Progenitor cell of endocrine pancreas (in vitro differentiated cells): Measurements from ENCODE around the gene CABLES2. TPM values are rescaled to one million over a fixed set of nuclear protein-coding genes. Genes with fewer than 3 reads are reported as not detected.

Experiments used
- DNase-seq: peaks from one replicate; pipeline ENCODE4 v3.0.0; 2021; ENCODE audit warnings: low spot score; ENCODE audit not compliant: unreplicated experiment
- H3K27ac Mint-ChIP-seq: 2 replicates; pipeline ENCODE4 v1.8.0; 2021; ENCODE audit warnings: mild to moderate bottlenecking, moderate library complexity, mixed read lengths
- H3K27me3 Mint-ChIP-seq: 2 replicates; pipeline ENCODE4 v1.8.0; 2021; ENCODE audit warnings: mixed read lengths
- H3K36me3 Mint-ChIP-seq: 2 replicates; pipeline ENCODE4 v1.8.0; 2022; ENCODE audit warnings: mixed read lengths; ENCODE audit not compliant: insufficient read depth
- H3K4me1 Mint-ChIP-seq: 2 replicates; pipeline ENCODE4 v1.8.0; 2021; ENCODE audit warnings: low read depth, mixed read lengths
- H3K4me3 Mint-ChIP-seq: 2 replicates; pipeline ENCODE4 v1.8.0; 2021; ENCODE audit warnings: low read depth, mild to moderate bottlenecking, moderate library complexity, mixed read lengths
- H3K9me3 Mint-ChIP-seq: 2 replicates; pipeline ENCODE4 v1.8.0; 2021; ENCODE audit warnings: low read depth, mixed read lengths
- CTCF ChIP-seq: fragments of 200-600 bp; sonication (generic); IDR thresholded peaks from one replicate; pipeline ENCODE4 v1.5.0; 2021; ENCODE audit warnings: antibody characterized with exemption, mild to moderate bottlenecking; ENCODE audit not compliant: unreplicated experiment
- total RNA-seq: library from RNA; stranded (reverse); gene quantifications from 2 replicates; pipeline ENCODE4 v1.2.1, GENCODE V29; 2021

CABLES2 gene
- total RNA-seq, 1 donor from 2014 or later = 21.7 TPM

DNA sequence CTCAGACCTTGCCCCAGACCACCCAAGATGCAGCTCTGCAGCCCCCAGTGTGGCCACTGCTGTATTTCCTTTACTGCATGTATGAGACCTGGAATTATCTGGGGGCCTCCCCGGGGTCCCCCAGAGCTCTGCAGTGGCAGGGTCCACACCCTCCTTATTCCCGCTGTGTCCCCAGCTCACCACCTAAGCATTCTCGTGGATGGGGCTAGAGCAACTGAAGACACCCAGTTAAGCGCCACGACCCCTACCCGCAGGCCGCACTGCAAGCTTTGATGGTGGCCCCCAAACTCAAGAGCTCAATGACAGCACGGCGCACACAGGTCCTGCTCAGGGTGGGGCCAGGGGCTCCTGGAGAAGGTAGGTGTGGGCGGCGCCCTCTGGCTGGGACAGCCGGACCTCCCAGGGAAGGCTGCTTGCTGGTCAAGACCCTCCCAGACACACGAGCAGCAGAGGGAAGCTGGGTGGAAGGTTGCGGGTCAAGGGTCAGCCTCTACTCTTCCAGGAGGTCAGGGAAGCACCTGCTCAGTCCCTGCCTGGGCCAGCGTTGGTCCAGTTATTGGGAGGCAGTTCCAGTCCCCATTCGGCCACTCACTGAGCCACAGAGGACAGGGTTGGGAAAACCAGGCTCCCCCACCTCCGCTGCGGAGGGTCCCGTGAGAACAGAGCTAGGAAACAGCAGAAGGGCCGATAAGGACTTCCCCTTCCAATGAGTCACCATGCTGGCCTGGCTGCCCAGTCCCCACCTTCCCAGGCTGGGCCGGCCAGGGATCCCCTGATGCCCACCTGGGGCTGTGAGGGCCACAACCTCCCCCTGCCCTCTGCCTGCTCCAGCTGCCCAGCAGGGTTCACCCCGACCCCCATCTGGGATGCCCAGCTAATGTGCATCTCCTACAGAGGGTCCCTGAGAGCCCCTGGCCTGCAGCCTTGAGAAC is 42.9 kb downstream of the CABLES2 start:
- Mint-ChIP-seq H3K4me3 (no peak overlapping the region), H3K9me3 (no peaks in the 10 kb centered on the region), H3K27me3 (no peaks in the 10 kb centered on the region), H3K4me1 (peaks cover 34% of the 10 kb centered on the region), H3K36me3 (no peaks in the 10 kb centered on the region), H3K27ac (peak overlapping the region; percentile 76)
- TF ChIP-seq CTCF = no peak
- no peak for DNase-seq

DNA sequence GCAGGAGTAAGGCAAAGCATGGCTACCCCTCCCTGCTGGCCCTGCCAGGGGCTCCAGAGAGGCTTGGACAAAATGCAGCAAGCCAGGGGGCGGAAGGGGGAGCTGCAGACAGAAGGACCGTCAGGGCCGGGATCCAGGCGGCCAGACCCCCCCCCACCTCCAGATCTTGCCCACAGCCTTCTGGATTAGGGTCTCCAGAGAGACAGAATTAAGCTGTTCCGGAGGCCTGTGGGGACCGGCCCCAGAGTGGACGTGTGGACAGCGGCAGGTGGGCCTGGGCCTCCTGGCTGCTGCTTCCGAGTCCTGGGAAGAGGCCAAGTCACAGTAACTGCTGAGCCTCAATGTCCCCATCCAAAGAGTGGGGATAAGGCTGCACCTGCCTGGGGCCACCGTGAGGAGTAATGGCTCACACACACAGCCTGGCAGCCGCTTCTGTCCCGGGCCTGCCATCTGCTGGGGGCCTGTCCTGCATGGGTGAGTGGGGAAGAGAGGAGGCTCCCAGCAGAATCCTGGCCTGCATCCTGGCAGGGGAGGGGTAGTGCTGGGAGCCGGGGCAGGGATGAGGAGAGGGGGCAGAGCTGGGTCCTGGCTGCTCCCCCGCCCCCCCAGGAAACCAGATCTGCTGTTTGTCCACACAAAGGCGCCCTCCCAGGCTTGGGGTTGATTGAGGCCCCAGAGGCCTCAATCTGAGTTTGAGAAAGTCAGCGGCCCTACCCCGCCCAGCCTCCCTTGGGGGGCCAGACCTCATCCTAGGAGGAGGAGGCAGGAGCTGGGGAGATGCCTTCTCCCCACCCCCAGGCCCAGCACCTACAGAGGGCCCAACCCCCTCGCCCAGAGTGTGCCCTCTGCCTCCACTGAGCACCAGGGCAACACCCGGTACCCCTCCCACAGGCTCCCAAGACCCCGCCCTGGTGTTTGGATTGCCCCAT is 43.8 kb downstream of the CABLES2 start:
- H3K27ac Mint-ChIP-seq = no peak overlapping the region
- no peaks in the 10 kb centered on the region for H3K27me3 Mint-ChIP-seq
- no peak overlapping the region for H3K4me3 Mint-ChIP-seq
- H3K4me1 Mint-ChIP-seq = peaks cover 30% of the 10 kb centered on the region
- no peaks in the 10 kb centered on the region for H3K9me3 Mint-ChIP-seq
- no peak for DNase-seq
- TF ChIP-seq CTCF = no peak
- no peaks in the 10 kb centered on the region for H3K36me3 Mint-ChIP-seq

- peaks cover 30% of the 10 kb centered on the region for H3K4me1 Mint-ChIP-seq
- H3K4me3 Mint-ChIP-seq = no peak overlapping the region
- H3K36me3 Mint-ChIP-seq = no peaks in the 10 kb centered on the region
- no peak for TF ChIP-seq CTCF
- DNase-seq = no peak
- no peaks in the 10 kb centered on the region for H3K9me3 Mint-ChIP-seq
- no peaks in the 10 kb centered on the region for H3K27me3 Mint-ChIP-seq
- peak overlapping the region; percentile 97 for H3K27ac Mint-ChIP-seq
Observed at GRCh38 chr20:62362590-62362940, 44.5 kb downstream of the CABLES2 start.

GRCh38 chr20:62361799-62362589 is 45.1 kb downstream of the CABLES2 start:
- Mint-ChIP-seq H3K4me3 (peak overlapping the region; percentile 3), H3K27me3 (no peaks in the 10 kb centered on the region), H3K9me3 (no peaks in the 10 kb centered on the region), H3K4me1 (peaks cover 30% of the 10 kb centered on the region), H3K36me3 (no peaks in the 10 kb centered on the region), H3K27ac (peak overlapping the region; percentile 97)
- no peak for TF ChIP-seq CTCF
- peak; percentile 69 for DNase-seq
